ENCODE measurements around the gene MAP3K21. TPM values are rescaled to one million over a fixed set of nuclear protein-coding genes. Genes with fewer than 3 reads are reported as not detected.

Gene MAP3K21
- total RNA-seq, 1 experiment from 2014 or later: not detected

GRCh38 chr1:233355841-233356704 is 28.5 kb downstream of the MAP3K21 start:
- in situ Hi-C loops (cut with HindIII; ENCODE audit: low sequenced_read_pairs): no loop called here
- DNase-seq (ENCODE audit: low spot score): no peak

- DNase-seq (ENCODE audit: low spot score): no peak
- in situ Hi-C loops (cut with HindIII; ENCODE audit: low sequenced_read_pairs): no loop called here
These were observed 29.1 kb downstream of the MAP3K21 start for GRCh38 chr1:233356705-233356987.

- no peak for DNase-seq (ENCODE audit: low spot score)
- in situ Hi-C loops (cut with HindIII; ENCODE audit: low sequenced_read_pairs): no loop called here
These were observed 30.3 kb downstream of the MAP3K21 start for GRCh38 chr1:233357595-233358397.

GRCh38 chr1:233359431-233359830 is 31.9 kb downstream of the MAP3K21 start:
- in situ Hi-C loops (cut with HindIII; ENCODE audit: low sequenced_read_pairs): no loop called here
- DNase-seq (ENCODE audit: low spot score): no peak

- in situ Hi-C loops (cut with HindIII; ENCODE audit: low sequenced_read_pairs): no loop called here
- DNase-seq (ENCODE audit: low spot score): no peak
These were observed 32.4 kb downstream of the MAP3K21 start for GRCh38 chr1:233359905-233360304.

GRCh38 chr1:233360525-233361102 is 33.1 kb downstream of the MAP3K21 start:
- DNase-seq (ENCODE audit: low spot score): no peak
- in situ Hi-C loops (cut with HindIII; ENCODE audit: low sequenced_read_pairs): no loop called here

GRCh38 chr1:233361876-233362275 is 34.4 kb downstream of the MAP3K21 start:
- in situ Hi-C loops (cut with HindIII; ENCODE audit: low sequenced_read_pairs): no loop called here
- DNase-seq (ENCODE audit: low spot score): no peak

GRCh38 chr1:233362743-233363142 is 35.2 kb downstream of the MAP3K21 start:
- DNase-seq (ENCODE audit: low spot score): no peak
- in situ Hi-C loops (cut with HindIII; ENCODE audit: low sequenced_read_pairs): no loop called here

- in situ Hi-C loops (cut with HindIII; ENCODE audit: low sequenced_read_pairs): no loop called here
- DNase-seq (ENCODE audit: low spot score): no peak
These were observed 36.5 kb downstream of the MAP3K21 start for GRCh38 chr1:233364026-233364425.

GRCh38 chr1:233364695-233365539 is 37.4 kb downstream of the MAP3K21 start:
- in situ Hi-C loops (cut with HindIII; ENCODE audit: low sequenced_read_pairs): no loop called here
- DNase-seq (ENCODE audit: low spot score): peak; percentile 52

GRCh38 chr1:233366575-233366974 is 39.1 kb downstream of the MAP3K21 start:
- in situ Hi-C loops (cut with HindIII; ENCODE audit: low sequenced_read_pairs): no loop called here

GRCh38 chr1:233367057-233367803 is 39.7 kb downstream of the MAP3K21 start:
- DNase-seq (ENCODE audit: low spot score): peak; percentile 7
- in situ Hi-C loops (cut with HindIII; ENCODE audit: low sequenced_read_pairs): no loop called here

More at GRCh38 chr1:233366575-233366974, 39.1 kb downstream of the MAP3K21 start:
- DNase-seq (ENCODE audit: low spot score): no peak

- DNase-seq (ENCODE audit: low spot score): no peak
- in situ Hi-C loops (cut with HindIII; ENCODE audit: low sequenced_read_pairs): no loop called here
These were observed 40.7 kb downstream of the MAP3K21 start for GRCh38 chr1:233368106-233368788.

- in situ Hi-C loops (cut with HindIII; ENCODE audit: low sequenced_read_pairs): no loop called here
- no peak for DNase-seq (ENCODE audit: low spot score)
These were observed 41.2 kb downstream of the MAP3K21 start for GRCh38 chr1:233368789-233369130.

- no peak for DNase-seq (ENCODE audit: low spot score)
- in situ Hi-C loops (cut with HindIII; ENCODE audit: low sequenced_read_pairs): no loop called here
These were observed 44.9 kb downstream of the MAP3K21 start for GRCh38 chr1:233372218-233373120.

- DNase-seq (ENCODE audit: low spot score): no peak
- in situ Hi-C loops (cut with HindIII; ENCODE audit: low sequenced_read_pairs): no loop called here
These were observed 45.7 kb downstream of the MAP3K21 start for GRCh38 chr1:233373226-233373625.

- in situ Hi-C loops (cut with HindIII; ENCODE audit: low sequenced_read_pairs): no loop called here
- no peak for DNase-seq (ENCODE audit: low spot score)
These were observed 48.1 kb downstream of the MAP3K21 start for GRCh38 chr1:233375653-233376052.

All from G401 (cell line).